Ramos (cell line): Measurements from ENCODE around the gene FAM47E.
"Not testable (repeated sequence)": the region's sequence is repeated elsewhere in the genome, so short reads cannot be mapped to it uniquely, and the experiment has no call there.

Source experiments
- in situ Hi-C: fragments of 300-500 bp; cut with MboI; formaldehyde crosslinking; loops from one replicate; pipeline ENCODE4 v1.14.3; 2022; ENCODE audit warnings: low sequenced_read_pairs; ENCODE audit not compliant: unreplicated experiment

The FAM47E gene

GRCh38 chr4:76224171-76224570 is 27.4 kb upstream of the FAM47E start:
- in situ Hi-C loops, result no loop called here

GRCh38 chr4:76226418-76226817 is 25.1 kb upstream of the FAM47E start:
- in situ Hi-C loops, result no loop called here

- in situ Hi-C loops, result no loop called here
Measured at GRCh38 chr4:76232681-76233080, 18.8 kb upstream of the FAM47E start.

- in situ Hi-C loops, result no loop called here
Measured at GRCh38 chr4:76233083-76233482, 18.4 kb upstream of the FAM47E start.

- in situ Hi-C loops, result no loop called here
Measured at GRCh38 chr4:76233529-76233928, 18.0 kb upstream of the FAM47E start.

- in situ Hi-C loops, result no loop called here
Measured at GRCh38 chr4:76233967-76234678, 17.4 kb upstream of the FAM47E start.

- in situ Hi-C loops, result no loop called here
Measured at GRCh38 chr4:76234679-76235044, 16.9 kb upstream of the FAM47E start.

GRCh38 chr4:76235407-76235806 is 16.1 kb upstream of the FAM47E start:
- in situ Hi-C loops, result no loop called here

- in situ Hi-C loops, result no loop called here
Measured at GRCh38 chr4:76235915-76236314, 15.6 kb upstream of the FAM47E start.

- in situ Hi-C loops, result no loop called here
Measured at GRCh38 chr4:76238236-76238635, 13.3 kb upstream of the FAM47E start.

GRCh38 chr4:76238701-76239100 is 12.8 kb upstream of the FAM47E start:
- in situ Hi-C loops, result no loop called here

- in situ Hi-C loops, result no loop called here
Measured at GRCh38 chr4:76240236-76240635, 11.3 kb upstream of the FAM47E start.

- in situ Hi-C loops, result not testable (repeated sequence)
Measured at GRCh38 chr4:76243877-76244276, 7.6 kb upstream of the FAM47E start.

- in situ Hi-C loops, result no loop called here
Measured at GRCh38 chr4:76246025-76246424, 5.5 kb upstream of the FAM47E start.

GRCh38 chr4:76246852-76247251 is 4.7 kb upstream of the FAM47E start:
- in situ Hi-C loops, result no loop called here

GRCh38 chr4:76250962-76251361 is 559 bp upstream of the FAM47E start:
- in situ Hi-C loops, result no loop called here

- in situ Hi-C loops, result no loop called here
Measured at GRCh38 chr4:76252271-76252653, 741 bp downstream of the FAM47E start.

GRCh38 chr4:76253511-76253910 is 2.0 kb downstream of the FAM47E start:
- in situ Hi-C loops, result no loop called here

- in situ Hi-C loops, result no loop called here
Measured at GRCh38 chr4:76256032-76256431, 4.5 kb downstream of the FAM47E start.

- in situ Hi-C loops, result no loop called here
Measured at GRCh38 chr4:76256968-76257367, 5.4 kb downstream of the FAM47E start.

- in situ Hi-C loops, result no loop called here
Measured at GRCh38 chr4:76257824-76258223, 6.3 kb downstream of the FAM47E start.

- in situ Hi-C loops, result no loop called here
Measured at GRCh38 chr4:76260571-76260970, 9.1 kb downstream of the FAM47E start.
